Panc1 (cell line): Measurements from ENCODE around the gene GUK1. TPM values are rescaled to one million over a fixed set of nuclear protein-coding genes. Genes with fewer than 3 reads are reported as not detected.

Experiments
- ATAC-seq: fragments of 200-7000 bp; cut with Tn5 transposase; 2 replicates; pipeline ENCODE4 v1.9.1; 2020; ENCODE audit warnings: mild to moderate bottlenecking, moderate library complexity
- BruUV-seq: library from RNA; stranded (reverse); fragments of 400-500 nt; replicated peaks from 2 replicates; lab custom pipeline; 2021; lab: Mats Ljungman, UMichigan
- CTCF ChIA-PET: fragments of 300-600 bp; sonication (Branson Sonifier 250); formaldehyde crosslinking; loops from one replicate; lab custom pipeline; 2022; ENCODE audit warnings: antibody characterized with exemption; lab: Charles Lee
- POLR2A ChIA-PET: fragments of 300-600 bp; sonication (Branson Sonifier 250); formaldehyde crosslinking; loops from one replicate; lab custom pipeline; 2022; ENCODE audit warnings: antibody characterized with exemption; lab: Charles Lee
- DNase-seq: peaks from one replicate; pipeline ENCODE4 v3.0.0-alpha.2; 2010; ENCODE audit warnings: low read depth, low spot score
- H3K27ac ChIP-seq: 2 replicates; pipeline ENCODE4 v1.5.1; 2011; ENCODE audit warnings: mild to moderate bottlenecking, low read length, inconsistent platforms
- H3K27me3 ChIP-seq: fragments of 200-500 bp; sonication (Bioruptor generic); 2 replicates; pipeline ENCODE4 v1.6.0; 2014; ENCODE audit warnings: low read length, inconsistent platforms; ENCODE audit not compliant: control insufficient read depth, insufficient read depth
- H3K36me3 ChIP-seq: fragments of 200-500 bp; sonication (Bioruptor generic); 2 replicates; pipeline ENCODE4 v1.5.1; 2014; ENCODE audit warnings: inconsistent platforms, mild to moderate bottlenecking, low read length, moderate library complexity; ENCODE audit not compliant: control insufficient read depth, insufficient read depth
- H3K4me1 ChIP-seq: 2 replicates; pipeline ENCODE4 v1.5.1; 2011; ENCODE audit warnings: inconsistent platforms, mild to moderate bottlenecking, low read length, moderate library complexity; ENCODE audit not compliant: control insufficient read depth, insufficient read depth
- H3K4me3 ChIP-seq, 2 experiments: 2 replicates each; pipeline ENCODE4 v1.5.1; 2011 to 2012; ENCODE audit warnings: low read depth in 2 of 2, low read length in 2 of 2, mild to moderate bottlenecking in 2 of 2, inconsistent platforms in 1 of 2, moderate library complexity in 1 of 2
- H3K9me3 ChIP-seq: fragments of 200-500 bp; sonication (Bioruptor generic); 2 replicates; pipeline ENCODE4 v1.5.1; 2014; ENCODE audit warnings: low read depth, mild to moderate bottlenecking, inconsistent platforms, low read length, moderate library complexity; ENCODE audit not compliant: control insufficient read depth, insufficient read depth
- POLR2AphosphoS5 ChIP-seq: IDR thresholded peaks from 2 replicates; pipeline ENCODE4 v1.6.1; 2012; ENCODE audit warnings: mild to moderate bottlenecking, low read depth, low read length, moderate library complexity
- SIN3A ChIP-seq: IDR thresholded peaks from 2 replicates; pipeline ENCODE4 v1.6.1; 2012; ENCODE audit warnings: low read depth, mild to moderate bottlenecking, low read length, moderate library complexity, borderline replicate concordance; ENCODE audit not compliant: insufficient read depth
- TCF7L2 ChIP-seq: IDR thresholded peaks from 2 replicates; pipeline ENCODE4 v1.6.1; 2011; ENCODE audit warnings: mild to moderate bottlenecking, low read depth, low read length, inconsistent platforms
- in situ Hi-C: cut with HindIII; loops from 2 replicates; pipeline ENCODE4 v1.10.0; 2016; ENCODE audit warnings: low sequenced_read_pairs, low pct_unique_long_range_greater_than_20kb
- intact Hi-C: fragments of 100-400 bp; cut with micrococcal nuclease; formaldehyde crosslinking; loops from one replicate; pipeline ENCODE4 v1.10.0; 2022; ENCODE audit not compliant: unreplicated experiment
- total RNA-seq: library from RNA; stranded (reverse); gene quantifications from one replicate; pipeline ENCODE4 v1.2.1, GENCODE V29; 2021; ENCODE audit not compliant: unreplicated experiment
- TF ChIP-seq, protein P1 (sequence below): fragments of 450-650 bp; IDR thresholded peaks from 2 replicates; pipeline ENCODE4 v1.5.1; 2017; ENCODE audit warnings: mild to moderate bottlenecking
- TF ChIP-seq, protein P2 (sequence below), 2 experiments: IDR thresholded peaks; 2 replicates each; pipeline ENCODE4 v1.6.1; 2011 to 2012; ENCODE audit warnings: low read depth in 2 of 2, control low read depth in 1 of 2, low read length in 1 of 2, mild to moderate bottlenecking in 1 of 2, moderate library complexity in 1 of 2; ENCODE audit not compliant: insufficient read depth in 1 of 2

The GUK1 gene
- total RNA-seq, 1 experiment from 2014 or later: 188 TPM

DNA sequence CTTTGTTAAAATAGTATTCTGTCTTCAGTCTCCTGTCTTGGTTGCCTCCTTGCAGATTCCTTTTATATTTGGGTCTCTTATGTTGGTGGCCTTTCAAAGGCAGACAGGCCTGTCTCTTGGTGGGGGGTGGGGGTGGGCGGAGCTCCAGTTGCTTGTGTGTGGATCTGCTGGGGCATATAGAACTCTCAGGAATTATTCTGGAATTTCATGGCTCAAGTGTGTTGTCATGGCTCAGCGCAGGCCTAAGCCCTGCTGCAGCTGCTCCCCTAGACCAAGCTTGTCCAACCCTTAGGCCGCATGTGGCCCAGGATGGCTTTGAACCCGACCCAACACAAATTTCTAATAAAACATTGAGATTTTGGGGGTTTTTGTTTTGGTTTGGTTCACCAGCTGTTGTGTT is 44.9 kb upstream of the GUK1 start:
- intact Hi-C loops (no loop called here), in situ Hi-C loops (no loop called here)
- H3K4me3 ChIP-seq: no peak overlapping the region
- no peak for ATAC-seq
- no peak for TF ChIP-seq POLR2AphosphoS5
- no peak for TF ChIP-seq TCF7L2
- TF ChIP-seq, protein P1, sequence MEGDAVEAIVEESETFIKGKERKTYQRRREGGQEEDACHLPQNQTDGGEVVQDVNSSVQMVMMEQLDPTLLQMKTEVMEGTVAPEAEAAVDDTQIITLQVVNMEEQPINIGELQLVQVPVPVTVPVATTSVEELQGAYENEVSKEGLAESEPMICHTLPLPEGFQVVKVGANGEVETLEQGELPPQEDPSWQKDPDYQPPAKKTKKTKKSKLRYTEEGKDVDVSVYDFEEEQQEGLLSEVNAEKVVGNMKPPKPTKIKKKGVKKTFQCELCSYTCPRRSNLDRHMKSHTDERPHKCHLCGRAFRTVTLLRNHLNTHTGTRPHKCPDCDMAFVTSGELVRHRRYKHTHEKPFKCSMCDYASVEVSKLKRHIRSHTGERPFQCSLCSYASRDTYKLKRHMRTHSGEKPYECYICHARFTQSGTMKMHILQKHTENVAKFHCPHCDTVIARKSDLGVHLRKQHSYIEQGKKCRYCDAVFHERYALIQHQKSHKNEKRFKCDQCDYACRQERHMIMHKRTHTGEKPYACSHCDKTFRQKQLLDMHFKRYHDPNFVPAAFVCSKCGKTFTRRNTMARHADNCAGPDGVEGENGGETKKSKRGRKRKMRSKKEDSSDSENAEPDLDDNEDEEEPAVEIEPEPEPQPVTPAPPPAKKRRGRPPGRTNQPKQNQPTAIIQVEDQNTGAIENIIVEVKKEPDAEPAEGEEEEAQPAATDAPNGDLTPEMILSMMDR: no peak
- TF ChIP-seq, protein P2, sequence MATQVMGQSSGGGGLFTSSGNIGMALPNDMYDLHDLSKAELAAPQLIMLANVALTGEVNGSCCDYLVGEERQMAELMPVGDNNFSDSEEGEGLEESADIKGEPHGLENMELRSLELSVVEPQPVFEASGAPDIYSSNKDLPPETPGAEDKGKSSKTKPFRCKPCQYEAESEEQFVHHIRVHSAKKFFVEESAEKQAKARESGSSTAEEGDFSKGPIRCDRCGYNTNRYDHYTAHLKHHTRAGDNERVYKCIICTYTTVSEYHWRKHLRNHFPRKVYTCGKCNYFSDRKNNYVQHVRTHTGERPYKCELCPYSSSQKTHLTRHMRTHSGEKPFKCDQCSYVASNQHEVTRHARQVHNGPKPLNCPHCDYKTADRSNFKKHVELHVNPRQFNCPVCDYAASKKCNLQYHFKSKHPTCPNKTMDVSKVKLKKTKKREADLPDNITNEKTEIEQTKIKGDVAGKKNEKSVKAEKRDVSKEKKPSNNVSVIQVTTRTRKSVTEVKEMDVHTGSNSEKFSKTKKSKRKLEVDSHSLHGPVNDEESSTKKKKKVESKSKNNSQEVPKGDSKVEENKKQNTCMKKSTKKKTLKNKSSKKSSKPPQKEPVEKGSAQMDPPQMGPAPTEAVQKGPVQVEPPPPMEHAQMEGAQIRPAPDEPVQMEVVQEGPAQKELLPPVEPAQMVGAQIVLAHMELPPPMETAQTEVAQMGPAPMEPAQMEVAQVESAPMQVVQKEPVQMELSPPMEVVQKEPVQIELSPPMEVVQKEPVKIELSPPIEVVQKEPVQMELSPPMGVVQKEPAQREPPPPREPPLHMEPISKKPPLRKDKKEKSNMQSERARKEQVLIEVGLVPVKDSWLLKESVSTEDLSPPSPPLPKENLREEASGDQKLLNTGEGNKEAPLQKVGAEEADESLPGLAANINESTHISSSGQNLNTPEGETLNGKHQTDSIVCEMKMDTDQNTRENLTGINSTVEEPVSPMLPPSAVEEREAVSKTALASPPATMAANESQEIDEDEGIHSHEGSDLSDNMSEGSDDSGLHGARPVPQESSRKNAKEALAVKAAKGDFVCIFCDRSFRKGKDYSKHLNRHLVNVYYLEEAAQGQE (IDR thresholded peaks at IDR 0.05; ENCODE audit: insufficient read depth in 1 of 2, low read depth in 2 of 2, low read length in 1 of 2): no peak
- TF ChIP-seq SIN3A: no peak
- H3K27ac ChIP-seq: no peak overlapping the region
- BruUV-seq: no TSS peak
- POLR2A ChIA-PET: no interaction called here
- peaks cover 12% of the 10 kb centered on the region for H3K4me1 ChIP-seq
- CTCF ChIA-PET: no interaction called here
- no peaks in the 10 kb centered on the region for H3K27me3 ChIP-seq
- peaks cover 6% of the 10 kb centered on the region for H3K36me3 ChIP-seq
- H3K9me3 ChIP-seq: peaks cover 3% of the 10 kb centered on the region; the same call in 1 of the 2 replicates
- no peak for DNase-seq

DNA sequence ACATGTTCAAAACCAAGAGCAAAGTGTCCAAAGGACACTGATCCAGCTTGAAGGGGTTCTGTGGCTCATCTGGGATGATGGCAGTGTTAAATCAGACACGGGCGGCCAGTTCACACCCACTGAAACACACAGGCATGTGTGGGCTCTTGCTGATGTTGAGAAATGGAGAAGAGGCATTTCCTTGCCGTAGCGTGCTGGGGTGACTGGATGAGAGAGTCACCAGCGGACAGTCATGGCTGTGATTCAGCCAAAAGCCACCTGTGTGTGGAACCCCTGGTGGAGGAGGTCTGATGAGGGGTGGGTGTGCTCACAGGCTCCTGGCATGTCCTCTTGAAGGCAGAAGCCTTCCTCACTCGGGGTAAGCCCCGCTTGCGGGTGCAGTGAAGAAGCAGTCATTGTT is 44.1 kb upstream of the GUK1 start:
- in situ Hi-C loops: no loop called here
- TF ChIP-seq TCF7L2: no peak
- ATAC-seq: no peak

DNA sequence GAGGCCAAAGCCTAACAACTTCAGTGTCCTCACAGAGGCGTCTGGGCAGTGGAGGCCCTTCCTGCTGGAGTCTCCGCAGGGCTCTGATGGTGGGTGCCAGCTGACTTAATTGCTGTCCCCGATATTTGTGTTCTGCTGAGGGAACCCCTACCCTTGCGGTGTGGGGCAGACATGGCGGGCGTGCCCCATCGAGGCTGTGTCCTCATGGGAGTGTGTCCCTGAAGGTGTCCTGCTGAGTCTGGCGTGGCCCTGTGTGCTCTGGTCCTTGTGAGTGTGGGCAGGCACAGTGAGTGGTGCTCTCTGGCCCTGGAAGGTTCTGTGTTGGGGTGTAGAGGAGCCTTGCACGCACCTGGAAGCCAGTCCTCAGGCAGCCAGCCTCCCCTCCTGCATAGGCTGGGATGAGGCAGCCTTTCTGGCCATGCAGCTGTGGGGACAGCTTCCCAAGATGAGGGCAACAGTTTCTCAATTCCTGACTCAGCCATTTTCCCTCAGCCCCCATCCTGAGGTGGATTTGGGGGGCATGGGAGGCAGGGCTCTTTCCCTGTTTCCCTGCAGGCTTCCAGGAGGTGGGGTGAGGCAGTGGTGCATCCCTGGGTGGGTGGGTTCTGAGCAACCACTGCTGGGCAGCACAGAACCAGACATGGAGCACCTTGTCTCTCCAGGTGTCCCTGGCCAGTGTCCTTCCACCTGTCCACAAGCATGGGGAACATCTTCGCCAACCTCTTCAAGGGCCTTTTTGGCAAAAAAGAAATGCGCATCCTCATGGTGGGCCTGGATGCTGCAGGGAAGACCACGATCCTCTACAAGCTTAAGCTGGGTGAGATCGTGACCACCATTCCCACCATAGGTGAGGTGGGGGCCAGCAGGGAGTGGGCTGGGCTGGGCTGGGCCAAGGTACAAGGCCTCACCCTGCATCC is 43.4 kb upstream of the GUK1 start:
- Histone ChIP-seq H3K4me1 (peaks cover 16% of the 10 kb centered on the region), H3K27ac (no peak overlapping the region), H3K9me3 (peaks cover 3% of the 10 kb centered on the region; the same call in 1 of the 2 replicates), H3K27me3 (no peaks in the 10 kb centered on the region), H3K4me3 (no peak overlapping the region), H3K36me3 (peaks cover 6% of the 10 kb centered on the region)
- TF ChIP-seq SIN3A: no peak
- TF ChIP-seq, protein P2 (IDR thresholded peaks at IDR 0.05; ENCODE audit: insufficient read depth in 1 of 2, low read depth in 2 of 2, low read length in 1 of 2): no peak
- TF ChIP-seq POLR2AphosphoS5: no peak
- TF ChIP-seq, protein P1: no peak
- POLR2A ChIA-PET: no interaction called here
- intact Hi-C loops: no loop called here
- in situ Hi-C loops: no loop called here
- CTCF ChIA-PET: no interaction called here
- no peak for ATAC-seq
- no peak for DNase-seq
- BruUV-seq: no TSS peak

More for the DNA sequence above, 44.1 kb upstream of the GUK1 start:
- H3K4me1 ChIP-seq: peaks cover 9% of the 10 kb centered on the region; the same call in 1 of the 2 replicates
- H3K27ac ChIP-seq: no peak overlapping the region
- H3K4me3 ChIP-seq: no peak overlapping the region
- ChIA-PET CTCF (no interaction called here), POLR2A (no interaction called here)
- intact Hi-C loops: no loop called here
- H3K36me3 ChIP-seq: peaks cover 6% of the 10 kb centered on the region
- no peaks in the 10 kb centered on the region for H3K27me3 ChIP-seq
- DNase-seq: no peak
- no TSS peak for BruUV-seq
- H3K9me3 ChIP-seq: peaks cover 3% of the 10 kb centered on the region; the same call in 1 of the 2 replicates
